Omental fat pad (tissue), 4 donors: ENCODE measurements around the gene GGN. TPM values are rescaled to one million over a fixed set of nuclear protein-coding genes. Genes with fewer than 3 reads are reported as not detected.
"Not testable (repeated sequence)": the region's sequence is repeated elsewhere in the genome, so short reads cannot be mapped to it uniquely, and the experiment has no call there.

ENCODE experiments used
- ATAC-seq: fragments of 150-250 bp; one replicate; pipeline ENCODE4 v1.9.1; 2016; ENCODE audit warnings: mild to moderate bottlenecking, moderate library complexity; ENCODE audit not compliant: low FRiP score
- DNase-seq: peaks from one replicate; pipeline ENCODE4 v3.0.0-alpha.2; 2019; ENCODE audit warnings: low spot score
- total RNA-seq, 4 donors: library from RNA; depleted of rRNA; stranded (reverse); fragments of >200 nt; gene quantifications; one replicate each; pipeline ENCODE4 v1.1.0, GENCODE V29; 2016
- TF ChIP-seq, protein P1 (sequence below), 3 donors: fragments of 450-650 bp; IDR thresholded peaks; one replicate each; pipeline ENCODE4 v1.5.1; 2016 to 2017; ENCODE audit warnings: antibody characterized with exemption in 3 of 3, mild to moderate bottlenecking in 3 of 3, moderate library complexity in 2 of 3

GGN gene
- total RNA-seq, 4 donors from 2014 or later = not detected

DNA sequence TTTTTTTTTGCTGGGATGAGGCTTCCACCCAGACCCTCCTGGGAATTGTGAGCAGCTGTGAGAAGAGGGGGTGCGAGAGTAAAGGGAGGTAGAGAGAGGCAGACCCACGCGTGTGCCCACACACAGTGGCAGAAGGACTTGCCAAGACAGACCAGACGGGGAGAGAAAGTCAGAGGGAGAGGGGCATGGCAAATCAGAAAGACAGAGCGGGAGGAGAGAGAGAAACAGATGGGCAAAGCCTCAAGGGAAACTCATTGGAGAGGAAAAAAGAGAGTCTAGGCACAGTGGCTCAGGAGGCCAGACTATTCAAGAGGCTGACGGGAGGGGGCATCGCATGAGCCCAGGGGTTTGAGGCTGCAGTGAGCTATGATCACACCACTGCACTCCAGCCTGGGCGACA lies 35.2 kb downstream of the GGN start:
- TF ChIP-seq, protein P1, sequence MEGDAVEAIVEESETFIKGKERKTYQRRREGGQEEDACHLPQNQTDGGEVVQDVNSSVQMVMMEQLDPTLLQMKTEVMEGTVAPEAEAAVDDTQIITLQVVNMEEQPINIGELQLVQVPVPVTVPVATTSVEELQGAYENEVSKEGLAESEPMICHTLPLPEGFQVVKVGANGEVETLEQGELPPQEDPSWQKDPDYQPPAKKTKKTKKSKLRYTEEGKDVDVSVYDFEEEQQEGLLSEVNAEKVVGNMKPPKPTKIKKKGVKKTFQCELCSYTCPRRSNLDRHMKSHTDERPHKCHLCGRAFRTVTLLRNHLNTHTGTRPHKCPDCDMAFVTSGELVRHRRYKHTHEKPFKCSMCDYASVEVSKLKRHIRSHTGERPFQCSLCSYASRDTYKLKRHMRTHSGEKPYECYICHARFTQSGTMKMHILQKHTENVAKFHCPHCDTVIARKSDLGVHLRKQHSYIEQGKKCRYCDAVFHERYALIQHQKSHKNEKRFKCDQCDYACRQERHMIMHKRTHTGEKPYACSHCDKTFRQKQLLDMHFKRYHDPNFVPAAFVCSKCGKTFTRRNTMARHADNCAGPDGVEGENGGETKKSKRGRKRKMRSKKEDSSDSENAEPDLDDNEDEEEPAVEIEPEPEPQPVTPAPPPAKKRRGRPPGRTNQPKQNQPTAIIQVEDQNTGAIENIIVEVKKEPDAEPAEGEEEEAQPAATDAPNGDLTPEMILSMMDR (IDR thresholded peaks at IDR 0.05) = no peak
- no peak for ATAC-seq
- DNase-seq = no peak

DNA sequence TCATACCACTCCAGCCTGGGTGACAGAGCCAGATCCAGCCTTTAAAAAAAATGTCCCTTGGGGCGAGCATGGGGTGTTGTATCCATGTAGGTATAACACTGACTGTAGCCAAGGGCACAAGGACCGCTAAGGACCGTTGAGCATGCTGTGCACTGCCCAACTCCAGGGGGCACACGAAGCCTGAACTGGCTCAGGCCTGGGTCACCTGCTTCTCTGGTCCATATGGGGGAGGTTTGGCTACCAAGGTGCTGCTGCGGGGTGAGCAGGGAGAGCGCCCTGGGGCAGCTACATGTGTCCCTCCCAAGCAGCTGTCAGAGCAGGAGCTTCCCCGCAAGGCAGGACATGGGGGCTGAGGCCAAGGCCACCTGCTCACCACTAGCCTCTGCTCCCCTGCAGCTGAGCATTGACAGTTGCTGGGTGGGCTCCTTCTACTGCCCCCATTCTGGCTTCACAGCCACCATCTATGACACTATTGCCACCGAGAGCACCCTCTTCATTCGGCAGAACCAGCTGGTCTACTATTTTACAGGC lies 35.9 kb downstream of the GGN start:
- TF ChIP-seq, protein P1 (IDR thresholded peaks at IDR 0.05) = no peak
- DNase-seq (no peak), ATAC-seq (no peak)

DNA sequence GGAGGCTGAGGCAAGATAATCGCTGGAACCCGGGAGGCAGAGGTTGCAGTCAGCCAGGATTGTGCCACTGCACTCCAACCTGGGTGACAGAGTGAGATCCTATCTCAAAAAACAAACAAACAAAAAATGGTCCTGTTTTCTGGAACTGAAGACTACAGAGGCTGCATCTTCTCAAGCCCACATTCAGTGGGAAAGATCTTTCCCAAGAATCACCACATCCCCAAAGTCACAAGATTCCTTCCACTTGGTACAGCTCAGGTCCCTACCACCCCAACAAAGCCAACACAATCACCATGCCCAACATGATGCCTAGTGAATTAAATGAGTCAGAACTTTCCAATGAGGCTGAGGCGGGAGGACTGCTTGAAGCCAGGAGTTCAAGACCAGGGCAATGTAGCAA lies 37.0 kb downstream of the GGN start:
- no peak for DNase-seq
- TF ChIP-seq, protein P1 (IDR thresholded peaks at IDR 0.05) = no peak
- ATAC-seq = no peak

DNA sequence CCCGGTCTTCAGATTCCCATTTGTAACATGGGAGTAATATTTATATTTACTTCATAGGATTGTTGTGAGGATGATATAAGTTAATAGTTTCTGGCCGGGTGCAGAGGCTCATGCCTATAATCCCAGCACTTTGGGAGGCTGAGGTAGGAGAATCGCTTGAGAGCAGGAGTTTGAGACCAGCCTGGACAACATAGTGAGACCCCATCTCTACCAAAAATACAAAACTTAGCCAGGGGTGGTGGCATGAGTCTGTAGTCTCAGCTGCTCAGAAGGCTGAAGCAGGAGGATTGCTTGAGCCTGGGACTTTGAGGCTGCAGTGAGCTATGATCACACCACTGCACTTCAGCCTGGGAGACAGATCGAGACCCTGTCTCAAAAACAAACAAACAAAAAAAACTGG lies 41.0 kb downstream of the GGN start:
- TF ChIP-seq, protein P1 (IDR thresholded peaks at IDR 0.05) = no peak
- DNase-seq (no peak), ATAC-seq (no peak)

DNA sequence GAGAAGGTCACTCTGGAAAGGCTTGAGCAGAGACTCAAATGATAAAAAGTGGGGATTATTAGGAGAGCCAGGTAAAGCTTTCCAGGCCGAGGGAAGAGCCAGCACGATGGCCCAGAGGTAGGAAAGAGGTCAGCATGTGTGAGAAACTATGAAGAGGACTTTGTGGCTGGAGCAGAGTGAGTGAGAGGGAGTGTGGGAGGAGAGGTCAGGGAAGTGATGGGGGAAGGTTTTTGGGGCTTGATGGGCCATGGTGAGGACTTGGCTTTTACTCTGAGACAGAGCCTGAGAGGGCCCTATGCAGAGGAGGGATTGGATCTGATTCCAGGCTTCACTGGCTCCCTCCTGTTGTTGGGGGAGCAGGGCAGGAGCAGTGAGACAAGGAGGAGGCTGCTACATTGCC lies 46.9 kb downstream of the GGN start:
- no peak for DNase-seq
- no peak for ATAC-seq
- TF ChIP-seq, protein P1 (IDR thresholded peaks at IDR 0.05) = no peak

DNA sequence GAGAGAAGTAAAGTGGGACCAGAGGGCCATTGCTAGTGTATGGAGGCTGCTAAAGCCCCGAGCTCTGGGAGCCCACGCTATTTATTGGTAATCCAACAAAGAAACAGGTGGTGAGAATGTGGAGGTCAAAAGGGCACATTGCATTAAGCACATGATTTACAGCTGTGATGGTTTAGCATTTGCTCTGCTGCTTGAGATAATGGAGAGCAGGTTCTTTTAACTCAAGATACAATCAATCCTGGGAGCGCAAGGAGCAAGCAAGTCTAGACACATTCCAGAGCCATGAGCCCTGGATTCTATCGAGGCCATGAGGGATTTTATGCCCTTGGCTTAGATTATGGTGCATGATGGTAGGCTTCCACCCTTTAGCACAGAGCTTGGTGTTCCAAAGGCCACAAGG lies 48.8 kb downstream of the GGN start:
- DNase-seq, ATAC-seq: not testable (repeated sequence)

DNA sequence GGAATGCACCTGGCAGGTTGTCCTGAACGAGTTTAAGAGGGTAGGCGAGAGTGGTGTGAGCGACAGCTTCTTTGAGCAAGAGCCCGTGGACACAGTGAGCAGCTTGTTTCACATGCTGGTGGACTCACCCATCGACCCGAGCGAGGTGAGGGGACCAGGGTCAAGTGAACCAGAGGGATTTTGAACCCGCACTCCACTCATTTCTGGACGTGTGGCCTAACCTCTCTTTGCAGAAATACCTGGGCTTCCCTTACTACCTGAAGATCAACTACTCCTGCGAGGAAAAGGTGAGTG lies 50.5 kb downstream of the GGN start:
- no peak for DNase-seq
- ATAC-seq = no peak
- TF ChIP-seq, protein P1 (IDR thresholded peaks at IDR 0.05) = no peak
